Bronchial smooth muscle cell (primary cell): Measurements from ENCODE around the gene TMEM200A. TPM values are rescaled to one million over a fixed set of nuclear protein-coding genes. Genes with fewer than 3 reads are reported as not detected.

ENCODE experiments used
- total RNA-seq: library from RNA; depleted of rRNA; stranded (reverse); fragments of >200 nt; gene quantifications from 2 replicates; pipeline ENCODE4 v1.2.1, GENCODE V29; 2014

Gene TMEM200A
- 26.3 and 31.3 TPM in 2 replicates for total RNA-seq

DNA sequence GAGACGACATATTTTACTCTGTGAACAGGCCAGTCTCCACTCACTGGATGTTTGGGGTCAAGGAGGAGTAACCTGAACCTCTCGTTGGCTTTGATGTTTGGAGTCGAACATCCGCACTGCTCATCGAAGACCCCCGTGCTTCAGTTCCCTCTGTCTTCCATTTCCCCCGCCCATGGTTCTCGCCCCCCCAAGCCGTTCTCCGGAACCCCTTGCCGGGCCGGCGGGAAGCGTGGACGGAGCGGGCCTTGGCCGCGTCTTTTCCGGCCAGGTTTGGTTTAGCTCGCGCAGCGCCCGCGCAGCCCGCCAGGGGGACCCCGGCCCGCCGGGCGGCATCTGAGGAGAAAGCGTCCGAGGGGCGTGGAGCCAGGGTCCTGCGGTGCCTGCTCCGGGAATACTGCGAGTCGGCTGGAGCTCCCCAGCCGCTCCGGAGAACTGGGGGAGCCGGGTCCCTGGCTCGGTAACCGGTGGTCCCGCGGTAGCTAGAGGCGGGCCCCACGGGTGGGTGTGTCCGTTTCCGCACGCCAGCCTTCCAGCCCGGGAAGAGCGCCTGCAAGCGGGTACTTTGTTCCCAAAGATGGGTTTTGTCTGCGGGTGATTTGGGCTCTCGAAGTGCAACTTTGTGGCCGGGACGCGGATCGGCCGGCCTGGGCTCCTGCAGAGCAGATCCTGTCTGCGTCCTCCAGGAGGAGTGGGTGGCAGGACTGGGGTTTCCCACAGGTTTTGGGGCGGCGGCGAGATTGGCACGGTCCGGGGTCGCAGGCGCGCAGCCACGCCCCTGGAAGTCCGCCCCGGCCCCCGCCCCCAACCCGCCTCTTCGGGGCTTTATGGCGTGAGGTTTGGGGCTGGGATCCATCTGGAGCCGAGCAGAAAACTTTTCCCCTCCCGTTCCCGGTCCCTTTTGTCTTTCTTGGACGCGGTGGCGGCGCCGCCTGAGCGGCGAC is at the start of gene TMEM200A:
Gene TMEM200A (plus strand): TSS at position 852 of the 941 bp plus-strand sequence. CDS start 74,406 bp downstream, outside the sequence.

Other genes with a start within 250 kb of the TMEM200A start
- 4.4 and 4.9 TPM in 2 replicates for gene SAMD3, start 143.1 kb upstream of the TMEM200A start, total RNA-seq